SHP77 (cell line): ENCODE results near the gene FOXO3.
"Not testable (repeated sequence)": the region's sequence is repeated elsewhere in the genome, so short reads cannot be mapped to it uniquely, and the experiment has no call there.

Source experiments
- DNase-seq, 2 experiments: peaks; one replicate each; lab custom pipeline; 2025; lab: John Stamatoyannopoulos, UW

FOXO3 gene

DNA sequence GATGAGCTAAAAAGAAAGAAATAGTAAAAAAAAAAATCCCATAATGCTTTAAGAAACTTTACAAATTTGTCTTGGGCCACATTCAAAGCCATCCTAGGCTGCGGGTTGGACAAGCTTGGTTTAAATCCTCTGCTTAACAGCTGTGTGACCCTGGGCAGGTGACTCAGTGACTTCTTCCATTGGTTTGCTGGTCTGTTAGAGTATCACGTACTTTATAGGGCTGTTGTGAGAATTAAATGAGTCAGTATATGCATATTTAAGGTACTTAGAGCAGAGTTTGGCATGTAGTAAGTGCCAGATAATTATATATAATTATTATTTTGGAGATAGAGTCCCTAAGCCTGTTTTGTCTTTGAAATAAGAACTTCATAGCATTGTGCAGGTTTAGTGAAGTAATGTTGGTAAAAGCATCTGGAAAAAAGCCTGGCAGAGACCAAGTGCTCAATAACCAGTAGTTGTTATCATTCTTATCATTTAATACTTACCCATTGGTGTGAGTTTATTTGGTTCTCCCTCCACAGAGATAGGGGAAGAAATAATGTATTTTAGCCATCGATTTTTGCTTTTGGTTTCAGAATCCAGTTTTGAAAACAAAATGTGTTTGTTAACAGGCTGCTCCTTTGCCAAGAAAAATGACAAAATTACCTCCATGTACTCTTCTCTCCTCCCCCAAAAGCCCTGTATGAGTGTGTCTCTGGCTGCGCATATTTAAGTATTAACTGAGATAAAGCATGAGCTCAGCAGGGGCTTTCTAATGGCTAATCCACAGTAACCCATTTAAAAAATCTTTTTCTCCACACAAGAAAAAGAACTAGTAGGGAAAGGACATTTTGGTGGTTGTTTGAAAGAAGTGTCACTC lies 67.2 kb downstream of the FOXO3 start:
- no peak for DNase-seq

DNA sequence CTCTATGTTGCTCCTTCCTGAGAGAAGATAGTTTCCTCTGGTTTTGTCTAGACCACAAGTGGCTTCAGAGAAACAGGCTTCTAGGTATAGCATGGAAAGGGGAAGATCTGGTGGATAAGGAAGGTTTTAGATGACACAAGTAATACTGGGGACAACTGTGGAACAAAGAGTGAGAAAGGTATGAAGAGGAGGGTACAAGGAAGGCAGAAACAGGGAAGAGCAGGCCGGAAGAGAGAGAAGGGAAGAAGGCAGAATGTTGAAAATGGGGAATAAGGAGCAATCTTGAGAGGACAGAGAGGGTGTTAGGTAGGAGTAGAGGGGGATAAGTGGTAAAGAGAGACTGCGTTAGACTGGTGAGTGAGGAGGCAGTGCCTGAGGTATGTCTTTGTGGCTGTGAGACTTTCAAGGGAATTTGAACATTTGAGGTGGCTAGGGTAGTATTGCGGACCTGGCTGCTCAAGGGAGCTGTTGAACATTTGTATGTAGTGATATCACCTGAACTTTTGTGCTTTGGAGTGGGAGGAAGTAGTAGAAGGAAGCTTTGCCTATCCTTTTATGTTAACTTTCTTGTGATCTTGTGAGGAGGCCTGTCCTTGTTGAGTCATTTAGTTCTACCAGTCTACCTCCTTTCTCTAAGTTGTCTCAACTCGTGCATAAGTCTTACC lies 69.5 kb downstream of the FOXO3 start:
- DNase-seq, result no peak

DNA sequence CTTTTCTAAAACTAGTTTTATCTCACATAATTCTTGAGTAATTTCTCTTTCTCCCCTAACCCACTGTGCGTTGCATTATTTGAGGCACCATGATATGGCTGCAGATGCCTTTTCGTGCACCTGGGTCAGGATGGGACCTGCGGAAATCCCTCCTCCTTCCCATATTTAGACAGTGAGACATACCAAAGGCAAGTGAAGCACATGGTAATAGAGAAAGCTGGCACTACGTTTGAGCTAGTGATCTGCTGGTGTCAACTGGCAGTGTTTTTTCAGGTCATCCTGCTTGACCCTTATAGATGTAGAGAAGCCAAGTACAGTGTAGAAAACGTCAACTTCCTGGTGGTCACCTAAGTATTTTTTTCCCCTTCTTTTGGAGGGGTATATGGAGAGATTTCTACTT lies 71.7 kb downstream of the FOXO3 start:
- no peak for DNase-seq

DNA sequence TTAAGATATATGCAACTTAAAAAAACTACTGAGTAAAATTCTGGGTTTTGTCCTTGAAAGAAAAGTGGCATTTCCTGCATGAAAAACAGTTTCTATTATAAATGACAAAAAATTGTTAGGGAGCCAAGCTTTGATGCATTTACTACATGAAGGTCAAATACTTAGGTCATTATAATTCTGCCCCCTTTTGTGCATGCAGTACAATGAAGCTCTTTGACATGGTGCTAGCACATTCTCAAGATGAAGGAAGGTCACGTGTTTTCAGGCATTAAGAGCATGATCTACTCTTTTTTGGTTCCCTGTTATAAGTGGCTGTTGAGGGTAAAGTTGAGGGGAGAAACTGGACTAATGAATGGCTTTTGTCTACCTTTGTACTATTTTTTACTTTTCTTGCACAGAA lies 72.7 kb downstream of the FOXO3 start:
- DNase-seq, result no peak

DNA sequence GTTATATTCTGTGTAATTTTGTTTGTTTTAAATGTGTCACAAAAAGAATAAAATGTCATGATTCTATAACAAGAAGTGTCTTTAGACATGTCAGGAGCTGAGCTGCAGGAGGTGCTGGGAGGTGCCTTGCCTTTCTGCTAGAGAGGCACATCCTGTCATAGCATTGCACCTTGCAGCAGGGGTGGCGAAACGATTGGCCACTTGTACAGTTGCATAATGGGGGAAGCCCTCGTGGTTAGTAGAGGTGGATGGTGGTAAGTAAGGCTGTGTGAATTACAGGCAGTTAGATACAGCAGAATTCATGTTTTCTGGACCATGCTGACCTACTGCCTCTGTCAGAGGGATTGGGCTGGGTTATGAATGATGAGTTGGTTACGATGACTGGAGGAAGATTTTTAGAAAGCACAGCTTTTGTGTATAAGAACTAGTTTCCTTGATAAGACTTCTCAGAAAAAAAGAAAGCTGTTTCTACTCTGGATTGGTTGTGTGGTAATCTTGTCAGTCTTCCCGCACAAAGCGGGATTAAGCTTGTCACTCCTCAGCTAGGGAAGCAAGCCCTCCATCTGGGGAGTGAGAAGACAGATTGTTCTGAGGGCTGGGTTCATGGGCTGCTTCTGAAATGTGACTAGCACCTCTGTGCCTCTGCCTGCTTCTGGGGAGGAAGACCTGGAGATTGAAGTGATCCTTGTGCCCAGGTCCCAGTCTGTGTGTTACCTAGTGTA lies 74.9 kb downstream of the FOXO3 start:
- no peak for DNase-seq

DNA sequence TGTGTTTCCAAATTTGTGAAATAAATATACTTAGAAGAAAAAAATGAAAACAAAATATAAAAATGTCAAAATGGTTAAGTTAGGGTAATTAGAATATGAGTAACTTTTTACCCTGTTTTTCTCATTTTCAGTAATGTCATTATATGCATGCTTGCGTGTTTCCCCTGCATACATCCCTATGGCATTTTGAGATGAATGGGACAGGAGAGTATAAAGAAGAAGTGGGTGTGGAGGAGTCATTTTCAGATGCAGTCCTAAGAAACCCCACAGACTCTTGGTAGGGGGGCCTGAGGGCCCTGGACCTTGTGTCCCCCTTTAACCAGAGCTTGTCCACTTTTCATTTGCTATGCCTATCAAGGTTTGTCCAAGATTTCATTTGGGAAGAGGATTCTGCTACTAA lies 77.2 kb downstream of the FOXO3 start:
- no peak for DNase-seq

DNA sequence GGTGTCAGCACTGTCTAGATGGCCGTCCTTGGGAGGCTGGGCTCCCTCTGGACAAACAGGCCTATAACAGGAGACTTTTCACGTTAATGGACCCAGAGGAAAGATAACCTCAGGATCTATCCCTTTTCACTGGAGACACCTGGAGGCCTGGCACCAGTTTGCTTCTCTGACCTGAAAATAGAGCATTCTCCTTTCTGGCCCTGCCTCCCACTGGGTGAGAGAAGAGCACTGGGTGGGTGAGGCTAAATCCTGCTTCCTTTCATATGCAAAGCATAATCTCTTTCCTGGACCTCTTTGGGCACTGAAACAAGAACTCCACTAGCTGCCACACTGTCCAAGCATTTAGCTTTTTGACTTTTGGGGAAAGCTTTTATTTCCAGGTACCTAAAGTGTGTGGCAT lies 78.3 kb downstream of the FOXO3 start:
- no peak for DNase-seq

DNA sequence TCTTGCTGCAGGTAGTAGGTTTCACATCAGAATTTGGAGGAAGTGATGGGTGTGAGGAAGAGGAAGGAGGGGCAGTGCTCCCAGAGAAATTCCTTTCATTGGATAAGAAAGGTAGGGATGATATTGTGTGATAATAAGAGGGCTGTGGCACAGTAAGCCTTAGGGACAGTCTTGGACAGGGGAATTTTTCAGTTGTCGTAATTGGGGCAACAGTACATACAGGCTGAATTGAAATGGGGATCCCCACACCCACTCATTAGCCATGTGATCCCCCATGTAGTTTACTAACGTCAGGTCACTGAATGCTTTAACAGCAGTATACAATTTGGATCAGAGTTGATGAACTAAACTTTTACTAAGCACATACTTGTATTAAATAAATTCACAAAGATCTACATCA lies 79.4 kb downstream of the FOXO3 start:
- DNase-seq, result no peak

DNA sequence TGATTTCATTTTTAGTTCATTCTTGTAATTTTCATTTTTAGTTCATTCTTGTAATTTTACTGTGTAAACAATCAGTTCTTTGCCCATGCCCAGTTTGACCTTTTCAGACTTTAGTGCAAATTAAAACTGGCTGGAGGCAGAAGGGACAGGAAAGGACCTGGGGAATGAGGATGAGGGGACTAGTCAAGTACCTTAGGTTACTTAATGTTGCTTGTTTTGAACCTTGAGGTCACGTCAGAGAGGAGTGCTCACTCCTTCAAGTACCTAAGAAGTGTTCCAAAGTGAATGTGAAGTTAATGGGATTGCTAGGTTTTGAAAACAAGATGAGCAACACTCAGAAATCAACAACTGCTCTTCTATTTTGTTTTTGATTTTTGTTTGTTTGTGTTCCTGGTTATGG lies 82.5 kb downstream of the FOXO3 start:
- DNase-seq, result no peak

DNA sequence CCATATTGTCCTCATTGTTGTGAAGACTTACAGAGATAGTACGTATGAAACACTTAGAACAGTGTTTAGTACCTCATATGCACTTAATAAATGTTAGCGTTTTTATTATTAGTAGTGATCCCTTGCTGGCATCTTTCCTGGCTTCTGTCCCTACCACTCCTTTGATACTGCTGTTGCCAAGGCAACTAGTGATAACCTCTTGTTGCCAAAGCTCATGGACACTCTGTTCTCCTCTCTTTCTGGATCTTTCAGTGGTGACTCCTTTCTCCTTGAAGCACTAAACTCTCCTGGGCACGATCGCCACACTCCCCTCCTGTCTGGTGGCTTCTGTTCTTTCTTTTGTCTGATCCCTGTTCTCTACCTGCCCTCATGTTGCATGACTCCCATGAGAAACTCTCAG lies 83.5 kb downstream of the FOXO3 start:
- no peak for DNase-seq

DNA sequence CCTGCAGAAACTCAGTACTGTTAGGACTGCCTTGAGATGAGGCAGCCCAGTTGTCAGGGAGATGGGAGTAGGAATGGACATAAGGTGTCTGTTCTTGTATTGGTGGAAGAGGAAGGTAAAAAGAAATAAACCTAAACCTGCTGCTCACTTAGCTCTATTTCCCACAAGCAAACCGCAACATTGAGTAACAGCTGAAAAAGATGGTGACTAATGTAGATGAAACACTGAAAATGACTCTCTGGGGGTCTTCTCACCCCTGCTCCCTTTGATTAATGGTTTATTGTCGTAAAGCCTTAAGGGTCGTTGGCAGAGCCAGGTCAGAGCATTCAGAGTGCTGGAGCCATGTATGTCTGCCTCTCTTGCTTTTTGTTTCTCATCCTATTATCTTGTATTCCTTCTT lies 87.5 kb downstream of the FOXO3 start:
- DNase-seq, result no peak

DNA sequence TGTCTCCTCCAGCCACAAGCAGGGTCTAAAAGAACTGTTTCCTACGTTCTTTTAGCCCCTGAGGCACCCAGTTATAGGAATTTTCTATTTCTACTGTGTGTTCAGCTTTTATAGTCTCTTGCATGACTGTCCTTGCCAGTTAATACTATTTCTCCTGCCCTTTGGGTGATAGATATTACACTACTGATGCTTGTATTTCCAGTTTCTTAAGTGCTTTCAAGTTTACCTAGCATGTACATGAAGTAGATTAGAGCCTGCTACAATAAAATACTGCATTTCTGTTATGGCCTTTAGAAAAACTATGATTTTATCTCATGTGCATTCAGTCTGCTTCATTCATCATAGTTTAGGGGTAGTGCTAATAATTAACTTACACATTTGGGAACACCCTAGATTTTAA lies 89.6 kb downstream of the FOXO3 start:
- no peak for DNase-seq

DNA sequence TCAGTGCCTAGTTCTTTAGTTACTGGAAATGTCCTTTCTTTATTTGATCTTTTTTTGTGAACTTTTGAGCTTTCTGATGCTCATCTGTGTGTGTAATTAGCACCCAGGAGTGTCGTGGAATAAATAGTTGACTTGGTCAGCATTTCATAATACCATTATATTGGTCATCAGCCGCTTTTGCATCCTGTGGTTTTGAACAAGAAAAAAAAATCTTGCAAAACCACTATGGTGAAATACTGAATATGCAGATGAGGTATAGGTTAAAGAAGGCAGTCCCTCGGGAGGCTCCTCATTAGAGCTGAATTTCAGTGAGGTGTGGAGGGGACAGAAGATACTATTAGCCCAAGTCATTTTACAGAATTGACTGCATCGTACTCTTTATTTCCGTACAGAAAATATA lies 90.1 kb downstream of the FOXO3 start:
- DNase-seq, result no peak

DNA sequence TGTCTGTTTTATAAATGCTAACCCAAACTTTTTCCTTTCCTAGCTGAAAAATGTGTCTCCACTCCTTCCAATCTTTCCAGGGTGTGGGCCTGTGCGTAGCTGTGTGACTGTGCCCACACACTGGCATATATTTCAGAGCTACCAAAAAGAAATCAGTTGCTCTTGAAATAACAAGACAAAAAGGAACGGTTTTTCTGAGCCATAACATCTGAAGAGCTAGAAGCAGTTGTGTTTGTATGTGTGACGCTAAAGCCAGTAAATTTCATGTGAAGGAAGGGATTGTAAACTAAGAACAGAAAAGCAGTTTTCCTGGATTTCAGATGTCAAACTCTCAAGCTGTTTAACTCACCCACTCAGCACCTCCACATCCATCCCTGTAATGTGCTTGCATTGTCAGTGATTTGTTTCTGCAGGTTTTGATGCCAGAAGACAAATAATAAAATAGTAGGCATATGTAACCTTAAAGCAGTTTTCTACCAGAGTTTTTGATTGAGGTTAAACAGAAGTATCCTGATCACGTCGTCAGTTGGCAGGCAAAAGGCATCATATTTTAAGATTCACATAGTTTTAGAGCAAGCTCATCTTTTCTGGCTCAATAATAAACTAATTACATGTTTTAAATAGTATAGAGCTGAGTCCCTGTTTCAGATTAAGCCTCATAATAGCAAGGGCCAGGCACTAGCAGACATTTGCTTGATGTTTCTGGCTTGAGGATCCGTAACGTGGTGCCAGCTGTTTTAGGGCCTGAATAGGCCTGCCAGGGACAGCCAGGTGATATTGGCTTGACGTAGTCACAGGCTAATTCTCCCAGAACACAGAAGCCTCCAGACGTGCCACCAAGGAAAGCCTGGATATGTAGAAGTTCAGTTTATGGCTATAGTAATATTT lies 90.9 kb downstream of the FOXO3 start:
- DNase-seq, result peak; percentile 2 to 57

DNA sequence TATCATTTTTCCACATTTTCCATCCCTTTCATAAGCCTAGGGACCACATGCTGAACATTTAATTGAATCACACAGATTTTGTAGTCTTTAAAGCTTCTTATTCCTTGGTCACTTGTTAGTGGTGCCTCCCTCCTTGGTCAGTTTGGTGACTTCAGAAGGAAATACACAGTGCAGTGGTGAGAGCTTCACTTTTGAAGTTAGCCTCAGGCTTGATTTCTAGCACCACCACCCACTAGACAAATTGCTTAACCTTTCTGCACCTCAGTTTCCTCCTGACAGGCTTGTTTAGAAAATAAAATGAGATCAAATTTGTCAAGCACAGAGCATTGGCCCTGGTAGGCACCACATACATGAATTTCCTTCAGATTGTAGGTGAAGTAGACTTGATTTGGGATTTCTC lies 91.7 kb downstream of the FOXO3 start:
- no peak for DNase-seq

DNA sequence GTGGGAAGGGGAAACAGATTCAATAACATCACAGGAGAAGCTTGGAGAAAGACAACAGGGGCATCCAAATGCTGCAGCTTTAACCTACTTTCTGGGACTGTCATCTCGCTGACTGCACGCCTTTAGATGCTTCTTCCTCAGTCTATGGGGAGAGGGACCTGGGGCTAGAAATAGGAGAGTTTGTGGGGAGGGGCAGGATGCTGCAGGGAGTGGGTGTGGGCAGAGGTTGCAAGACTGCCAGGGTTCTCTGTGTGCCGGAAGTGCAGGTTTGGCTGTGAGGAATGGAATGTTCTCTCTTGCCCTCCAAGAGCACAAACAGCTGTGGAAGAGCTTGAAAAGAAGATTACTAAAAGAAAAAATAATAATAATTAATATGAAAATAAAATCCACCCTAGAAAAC lies 93.2 kb downstream of the FOXO3 start:
- DNase-seq, result no peak

DNA sequence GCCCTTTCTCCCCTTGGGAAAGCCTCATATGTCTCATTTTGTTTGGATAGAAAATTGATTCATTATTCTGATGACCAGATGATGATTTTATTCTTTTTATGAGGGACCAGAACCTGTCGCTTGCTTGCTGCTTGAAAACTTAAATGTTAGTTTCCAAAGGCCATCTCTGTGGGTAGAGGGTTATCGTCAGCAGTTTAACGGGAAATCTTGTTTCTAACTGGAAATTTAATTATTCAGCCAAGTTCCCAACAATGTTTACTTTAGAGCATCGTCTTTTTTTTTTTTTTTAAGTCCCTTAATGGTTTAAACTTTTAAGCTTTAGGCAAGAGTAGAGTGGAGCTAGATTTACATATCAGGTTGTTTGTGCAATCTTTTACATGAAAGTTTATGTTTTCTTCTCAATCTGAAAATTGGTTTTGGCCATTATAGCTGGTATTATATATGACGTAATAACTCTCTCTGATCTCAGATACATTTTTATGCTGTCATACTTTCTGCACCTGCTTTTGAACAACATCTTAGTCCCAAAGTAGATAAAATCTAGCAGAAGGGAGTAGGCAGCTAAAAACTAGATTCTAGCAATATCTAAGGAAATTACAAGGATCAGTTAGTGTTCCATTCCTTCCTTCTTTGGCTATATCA lies 93.9 kb downstream of the FOXO3 start:
- DNase-seq, result no peak

DNA sequence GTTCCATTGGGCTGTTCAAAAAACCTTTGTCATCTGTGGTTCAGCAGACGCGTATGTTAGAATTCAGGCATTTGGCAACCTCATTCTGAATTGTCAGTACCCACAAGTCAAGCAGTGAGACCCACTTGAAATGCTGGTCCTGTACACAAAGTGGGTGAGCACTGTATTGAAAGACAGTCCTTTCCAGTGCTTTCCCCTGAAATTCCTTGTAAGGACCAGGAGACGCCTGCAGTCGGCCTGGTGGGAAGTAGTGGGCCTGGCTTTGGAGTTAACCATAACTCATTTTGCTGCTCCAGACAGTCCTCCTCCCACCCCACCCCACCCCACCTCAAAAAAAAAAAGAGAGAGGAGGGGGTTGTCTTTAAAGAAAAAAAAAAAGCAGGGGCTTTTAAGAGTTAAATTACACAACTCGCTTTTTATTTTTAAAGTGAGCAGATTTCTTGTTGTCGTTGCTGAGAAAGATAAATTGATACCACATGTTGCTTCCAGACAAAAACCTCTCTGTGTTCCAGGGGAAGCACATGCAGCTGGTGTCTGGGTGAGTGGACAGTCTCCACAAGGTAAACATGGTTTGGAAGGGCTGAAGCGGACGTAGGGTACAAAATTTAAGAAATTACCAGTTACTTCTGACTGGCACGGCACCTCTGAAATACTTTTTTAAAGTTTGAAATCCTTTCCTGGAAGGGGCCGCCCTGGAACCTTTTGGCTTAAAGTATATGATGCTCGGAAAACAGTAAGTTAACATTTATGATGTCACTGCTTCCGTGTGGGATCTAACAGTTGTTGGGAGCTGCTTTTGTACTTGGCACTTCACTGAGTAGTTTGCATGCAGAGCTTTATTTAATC lies 95.3 kb downstream of the FOXO3 start:
- peak; percentile 22 to 66 for DNase-seq

DNA sequence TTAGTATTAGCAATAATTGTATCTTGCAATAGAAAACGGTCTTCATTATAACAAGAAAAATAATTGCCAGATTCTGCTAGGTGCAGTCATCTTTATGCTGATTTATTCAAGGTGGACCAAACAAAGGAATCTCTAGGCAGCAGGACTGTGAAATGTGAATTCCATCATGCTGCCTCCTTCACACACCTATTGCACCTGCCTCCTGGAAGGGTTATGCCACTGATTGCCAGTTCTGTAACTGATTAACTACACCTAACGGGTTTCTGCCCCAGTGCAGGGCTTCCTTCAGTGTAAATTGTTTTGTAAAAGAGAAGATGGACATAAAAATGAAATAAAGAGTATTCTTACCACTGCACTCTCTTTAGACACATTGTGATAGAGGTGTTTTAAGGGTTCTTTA lies 96.1 kb downstream of the FOXO3 start:
- no peak for DNase-seq

DNA sequence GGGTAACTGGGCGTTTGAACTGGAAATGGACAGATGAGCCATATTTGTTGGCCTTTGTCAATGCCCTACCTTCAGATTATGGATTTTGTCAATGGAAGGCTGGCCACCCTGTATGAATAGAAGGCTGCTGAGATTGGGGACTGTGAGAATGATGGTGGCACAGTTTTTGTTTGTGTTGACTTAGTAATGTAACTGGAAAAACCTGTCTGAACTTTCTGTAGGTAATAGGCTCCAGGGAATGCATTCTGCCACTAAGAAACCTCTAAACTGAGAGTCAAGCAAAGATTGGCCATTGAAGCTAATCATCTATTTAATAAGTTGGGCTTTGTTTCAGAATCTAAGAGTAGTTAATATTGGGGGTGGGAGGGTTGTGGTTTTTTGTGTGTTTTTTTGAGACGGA lies 97.5 kb downstream of the FOXO3 start:
- DNase-seq, result no peak

DNA sequence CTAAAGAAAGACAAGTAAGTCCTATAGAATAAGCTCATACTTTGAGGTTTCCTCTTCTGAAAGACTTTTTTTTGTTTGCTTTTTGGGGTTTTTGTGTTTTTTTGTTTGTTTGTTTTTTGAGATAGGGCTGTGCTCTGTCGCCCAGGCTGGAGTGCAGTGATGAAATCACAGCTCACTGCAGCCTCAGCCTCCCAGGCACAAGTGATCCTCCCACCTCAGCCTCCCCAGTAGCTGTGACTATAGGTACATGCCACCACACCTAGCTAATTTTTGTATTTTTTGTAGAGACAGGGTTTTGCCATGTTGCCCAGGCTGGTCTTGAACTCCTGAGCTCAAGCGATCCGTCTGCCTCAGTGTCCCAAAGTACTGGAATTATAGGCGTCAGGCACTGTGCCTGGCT lies 98.1 kb downstream of the FOXO3 start:
- DNase-seq, result not testable (repeated sequence)
